A549 (cell line): ENCODE measurements around the gene SLC2A4RG. TPM values are rescaled to one million over a fixed set of nuclear protein-coding genes. Genes with fewer than 3 reads are reported as not detected.

Source experiments
- ATAC-seq, 2 experiments: fragments of 200-7000 bp in 1 of 2; fragments of >200 bp in 1 of 2; cut with Nextera tagmentation in 1 of 2; cut with Tn5 transposase in 1 of 2; 3 replicates each; pipeline versions ENCODE4 v1.8.0 to v1.9.1; 2018 to 2020; ENCODE audit warnings: mild to moderate bottlenecking in 1 of 2, moderate library complexity in 1 of 2
- CTCF ChIA-PET: fragments of 300-600 bp; sonication (Branson Sonifier 250); formaldehyde crosslinking; extraction: SDS; loops from one replicate; lab custom pipeline; 2021; ENCODE audit warnings: antibody characterized with exemption, inconsistent platforms; lab: Yijun Ruan, JAX
- POLR2A ChIA-PET: fragments of 350-600 bp; formaldehyde crosslinking; extraction: SDS; loops from one replicate; lab custom pipeline; 2021; ENCODE audit warnings: antibody characterized with exemption, inconsistent platforms; lab: Yijun Ruan, JAX
- DNase-seq, 2 experiments: peaks; one replicate each; pipeline versions ENCODE4 v3.0.0 to v3.0.0-alpha.2; 2011 to 2016; ENCODE audit warnings: low read depth in 1 of 2, low spot score in 1 of 2
- FAIRE-seq: peaks from 2 replicates; lab custom pipeline; 2011; peaks lifted over from hg19 to GRCh38; lab: Jason Lieb, UNC
- H3K27ac ChIP-seq, 2 experiments: fragments of >200 bp; sonication (Bioruptor Twin); formaldehyde crosslinking; 3 replicates each; pipeline ENCODE4 v1.5.1; 2016 to 2017
- H3K4me1 ChIP-seq: fragments of >200 bp; sonication (Bioruptor Twin); formaldehyde crosslinking; 3 replicates; pipeline ENCODE4 v1.6.1; 2016
- H3K4me2 ChIP-seq: fragments of >200 bp; sonication (Bioruptor Twin); formaldehyde crosslinking; 3 replicates; pipeline ENCODE4 v1.6.1; 2016
- H3K4me3 ChIP-seq: fragments of >200 bp; sonication (Bioruptor Twin); formaldehyde crosslinking; 3 replicates; pipeline ENCODE4 v1.5.1; 2016
- H3K9me3 ChIP-seq: fragments of >200 bp; sonication (Bioruptor Twin); formaldehyde crosslinking; 3 replicates; pipeline ENCODE4 v1.6.1; 2016
- CHD2 ChIP-seq: fragments of 150-350 bp; IDR thresholded peaks from 2 replicates; pipeline ENCODE4 v1.6.1; 2014; ENCODE audit warnings: low read length; ENCODE audit not compliant: partially characterized antibody
- E2F6 ChIP-seq: IDR thresholded peaks from 2 replicates; pipeline ENCODE4 v1.6.1; 2012; ENCODE audit warnings: low read depth, borderline replicate concordance
- EHF ChIP-seq: fragments of 250-450 bp; sonication (Bioruptor Pico); IDR thresholded peaks from 2 replicates; pipeline ENCODE4 v1.5.0; 2020; ENCODE audit warnings: mild to moderate bottlenecking
- EHMT2 ChIP-seq: fragments of 200-600 bp; sonication (generic); IDR thresholded peaks from 2 replicates; pipeline ENCODE4 v1.6.1; 2016; ENCODE audit warnings: antibody characterized with exemption, low read depth, mild to moderate bottlenecking, moderate library complexity
- ESRRA ChIP-seq: fragments of 150-350 bp; IDR thresholded peaks from 2 replicates; pipeline ENCODE4 v1.6.1; 2014; ENCODE audit warnings: mild to moderate bottlenecking, low read length, borderline replicate concordance
- HDAC2 ChIP-seq: fragments of 200-600 bp; sonication (generic); IDR thresholded peaks from 2 replicates; pipeline ENCODE4 v1.6.1; 2016
- HEYL ChIP-seq: fragments of 250-450 bp; sonication (Bioruptor Pico); IDR thresholded peaks from 2 replicates; pipeline ENCODE4 v1.8.0; 2021; ENCODE audit warnings: mild to moderate bottlenecking, moderate library complexity
- HOXB5 ChIP-seq: fragments of 250-450 bp; sonication (Bioruptor Pico); IDR thresholded peaks from 2 replicates; pipeline ENCODE4 v1.5.0; 2020; ENCODE audit warnings: mild to moderate bottlenecking, moderate library complexity
- KDM1A ChIP-seq: fragments of 200-600 bp; sonication (generic); IDR thresholded peaks from 2 replicates; pipeline ENCODE4 v1.6.1; 2016; ENCODE audit warnings: low read depth, mild to moderate bottlenecking
- MAFK ChIP-seq: fragments of 450-650 bp; IDR thresholded peaks from 2 replicates; pipeline ENCODE4 v1.6.1; 2014; ENCODE audit not compliant: partially characterized antibody
- MYC ChIP-seq: IDR thresholded peaks from 2 replicates; pipeline ENCODE4 v1.6.1; 2012; ENCODE audit warnings: mild to moderate bottlenecking, inconsistent platforms, low read length, improper control_type of control experiment, borderline replicate concordance
- NPAS2 ChIP-seq: fragments of 250-450 bp; sonication (Bioruptor Pico); IDR thresholded peaks from 2 replicates; pipeline ENCODE4 v1.8.0; 2022; ENCODE audit warnings: mild to moderate bottlenecking, moderate library complexity, borderline replicate concordance
- RARB ChIP-seq: fragments of 250-450 bp; sonication (Bioruptor Pico); IDR thresholded peaks from 2 replicates; pipeline ENCODE4 v1.8.0; 2021; ENCODE audit warnings: mild to moderate bottlenecking, moderate library complexity
- RNF2 ChIP-seq: fragments of 200-600 bp; sonication (generic); IDR thresholded peaks from 2 replicates; pipeline ENCODE4 v1.6.1; 2016; ENCODE audit warnings: low read depth, mild to moderate bottlenecking, antibody characterized with exemption, moderate library complexity, borderline replicate concordance
- SREBF2 ChIP-seq: fragments of 450-650 bp; IDR thresholded peaks from 2 replicates; pipeline ENCODE4 v1.6.1; 2014; ENCODE audit warnings: mild to moderate bottlenecking, moderate library complexity
- TFCP2L1 ChIP-seq: fragments of 250-450 bp; sonication (Bioruptor Pico); IDR thresholded peaks from 2 replicates; pipeline ENCODE4 v1.5.0; 2021; ENCODE audit warnings: mild to moderate bottlenecking
- TP53 ChIP-seq: fragments of 250-450 bp; sonication (Bioruptor Pico); IDR thresholded peaks from 2 replicates; pipeline ENCODE4 v1.5.0; 2021; ENCODE audit warnings: mild to moderate bottlenecking, moderate library complexity
- WGBS: methylation state at CpG from one replicate; pipeline ENCODE4 v1.1.6; 2017; ENCODE audit errors: missing lambda C conversion rate; 5-methylcytosine and 5-hydroxymethylcytosine counted together
- polyA plus RNA-seq, 4 experiments: library from polyadenylated mRNA; depleted of rRNA in 3 of 4; stranded (reverse); fragments of >200 nt; fragmentation: RNase III in 1 of 4; extraction: RNeasy Plus Mini Kit Qiagen cat#74134 plus additional on column Dnase treatment in 1 of 4; gene quantifications; 2 replicates in 3 of 4; 3 replicates in 1 of 4; pipeline ENCODE4 v1.2.3, GENCODE V29; 2011 to 2017
- TF ChIP-seq, protein P1 (sequence below): fragments of >200 bp; sonication (Bioruptor Twin); formaldehyde crosslinking; IDR thresholded peaks from 3 replicates; pipeline ENCODE4 v1.5.1; 2016
- TF ChIP-seq, protein P2 (sequence below): fragments of >200 bp; sonication (Bioruptor Twin); formaldehyde crosslinking; IDR thresholded peaks from 2 replicates; pipeline ENCODE4 v1.6.1; 2016
- TF ChIP-seq, protein P3 (sequence below): fragments of 250-450 bp; sonication (Bioruptor Pico); IDR thresholded peaks from 2 replicates; pipeline ENCODE4 v1.5.0; 2020; ENCODE audit warnings: low read depth, mild to moderate bottlenecking, moderate library complexity
- TF ChIP-seq, protein P4 (sequence below): fragments of 250-450 bp; sonication (Bioruptor Pico); IDR thresholded peaks from 2 replicates; pipeline ENCODE4 v1.5.0; 2021; ENCODE audit warnings: mild to moderate bottlenecking, moderate library complexity, borderline replicate concordance
- TF ChIP-seq, protein P5 (sequence below): fragments of 200-600 bp; sonication (generic); IDR thresholded peaks from 2 replicates; pipeline ENCODE4 v1.6.1; 2016; ENCODE audit warnings: antibody characterized with exemption, mild to moderate bottlenecking, moderate library complexity

Gene SLC2A4RG
- polyA plus RNA-seq, 2 of the 4 experiments (the other 2 are of a cell fraction) = 28.1 to 64.6 TPM

GRCh38 chr20:63702036-63702665, 37.4 kb upstream of the SLC2A4RG start:
- Histone ChIP-seq H3K4me1 (peaks cover 44% of the 10 kb centered on the region), H3K27ac (peak overlapping the region in 1 of 2 experiments; percentile 94; a peak in 2 of 6 replicates), H3K4me3 (no peak overlapping the region), H3K4me2 (no peak overlapping the region), H3K9me3 (no peaks in the 10 kb centered on the region)
- 94% methylated on average over 15 of the region's 16 CpGs for WGBS
- POLR2A ChIA-PET = interaction anchor here (1.2 kb wide), 1 partner anchor 34 kb away, joined by 3 read pairs; the partner anchor contains the start of gene LIME1
- no peak for FAIRE-seq
- no peak for DNase-seq
- TF ChIP-seq CHD2 = no peak
- no peak for TF ChIP-seq RARB (CRISPR knock-in tag)
- TF ChIP-seq ESRRA = no peak
- TF ChIP-seq RNF2 = no peak
- TF ChIP-seq HDAC2 = no peak
- TF ChIP-seq NPAS2 = no peak
- no peak for TF ChIP-seq EHMT2
- CTCF ChIA-PET = interaction anchor here (0.7 to 2.1 kb wide), 4 partner anchors 80 to 272 kb away, joined by 3 to 7 read pairs (median 4); partner anchors contain the start of gene PTK6
- no peak for ATAC-seq

GRCh38 chr20:63702751-63703470, 36.7 kb upstream of the SLC2A4RG start:
- ATAC-seq = no peak
- H3K4me1 ChIP-seq = peaks cover 38% of the 10 kb centered on the region
- FAIRE-seq = no peak
- H3K4me2 ChIP-seq = no peak overlapping the region
- no peak overlapping the region for H3K4me3 ChIP-seq
- H3K27ac ChIP-seq = no peak overlapping the region
- ChIA-PET CTCF (interaction anchor here (1.2 to 2.1 kb wide), 4 partner anchors 11 to 271 kb away, joined by 3 to 7 read pairs (median 6); partner anchors contain the start of gene PTK6), POLR2A (interaction anchor here (1.2 kb wide), 1 partner anchor 34 kb away, joined by 3 read pairs; the partner anchor contains the start of gene LIME1)
- no peak for TF ChIP-seq HEYL (CRISPR knock-in tag)
- DNase-seq = no peak
- 81% methylated on average over 10 of the region's 13 CpGs for WGBS
- H3K9me3 ChIP-seq = no peaks in the 10 kb centered on the region

DNA sequence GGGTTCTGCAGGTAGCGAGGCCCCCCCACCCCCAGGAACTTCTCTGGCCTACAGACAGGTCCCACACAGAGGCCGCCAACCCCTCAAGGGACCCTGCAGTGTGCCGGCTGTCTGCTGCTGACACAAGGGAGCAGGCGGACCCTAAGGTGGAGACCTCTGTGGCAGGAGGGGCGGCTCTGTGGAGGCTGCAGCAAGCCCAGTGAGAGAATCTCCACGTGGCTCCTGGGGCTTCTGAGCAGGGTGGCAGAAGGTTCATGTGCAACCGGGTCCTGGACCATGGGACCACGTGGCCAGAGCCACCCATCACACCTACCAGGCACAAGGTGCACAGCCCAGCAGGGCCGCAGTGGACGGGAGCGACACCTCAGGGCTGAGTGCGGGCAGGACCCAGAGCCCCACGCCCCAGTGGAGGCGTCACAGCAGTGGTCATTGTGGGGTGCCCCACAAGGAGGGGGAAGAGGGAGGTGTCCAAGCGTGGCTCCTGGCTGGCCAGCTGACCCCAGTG, 36.1 kb upstream of the SLC2A4RG start:
- H3K4me2 ChIP-seq = no peak overlapping the region
- no peak for ATAC-seq
- POLR2A ChIA-PET = interaction anchor here (1.2 kb wide), 1 partner anchor 33 kb away, joined by 3 read pairs; the partner anchor contains the start of gene LIME1
- no peak for DNase-seq
- FAIRE-seq = no peak
- WGBS = 85% methylated on average over 4 of the region's 15 CpGs
- peaks cover 32% of the 10 kb centered on the region for H3K4me1 ChIP-seq
- no peak overlapping the region for H3K27ac ChIP-seq
- CTCF ChIA-PET = interaction anchor here (0.7 to 1.6 kb wide), 3 partner anchors 12 to 271 kb away, joined by 3 to 7 read pairs (median 4); no protein-coding TSS in a partner anchor
- no peak overlapping the region for H3K4me3 ChIP-seq
- no peaks in the 10 kb centered on the region for H3K9me3 ChIP-seq
- TF ChIP-seq, protein P1, sequence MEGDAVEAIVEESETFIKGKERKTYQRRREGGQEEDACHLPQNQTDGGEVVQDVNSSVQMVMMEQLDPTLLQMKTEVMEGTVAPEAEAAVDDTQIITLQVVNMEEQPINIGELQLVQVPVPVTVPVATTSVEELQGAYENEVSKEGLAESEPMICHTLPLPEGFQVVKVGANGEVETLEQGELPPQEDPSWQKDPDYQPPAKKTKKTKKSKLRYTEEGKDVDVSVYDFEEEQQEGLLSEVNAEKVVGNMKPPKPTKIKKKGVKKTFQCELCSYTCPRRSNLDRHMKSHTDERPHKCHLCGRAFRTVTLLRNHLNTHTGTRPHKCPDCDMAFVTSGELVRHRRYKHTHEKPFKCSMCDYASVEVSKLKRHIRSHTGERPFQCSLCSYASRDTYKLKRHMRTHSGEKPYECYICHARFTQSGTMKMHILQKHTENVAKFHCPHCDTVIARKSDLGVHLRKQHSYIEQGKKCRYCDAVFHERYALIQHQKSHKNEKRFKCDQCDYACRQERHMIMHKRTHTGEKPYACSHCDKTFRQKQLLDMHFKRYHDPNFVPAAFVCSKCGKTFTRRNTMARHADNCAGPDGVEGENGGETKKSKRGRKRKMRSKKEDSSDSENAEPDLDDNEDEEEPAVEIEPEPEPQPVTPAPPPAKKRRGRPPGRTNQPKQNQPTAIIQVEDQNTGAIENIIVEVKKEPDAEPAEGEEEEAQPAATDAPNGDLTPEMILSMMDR = no peak
- TF ChIP-seq, protein P2, sequence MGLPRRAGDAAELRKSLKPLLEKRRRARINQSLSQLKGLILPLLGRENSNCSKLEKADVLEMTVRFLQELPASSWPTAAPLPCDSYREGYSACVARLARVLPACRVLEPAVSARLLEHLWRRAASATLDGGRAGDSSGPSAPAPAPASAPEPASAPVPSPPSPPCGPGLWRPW = no peak
- TF ChIP-seq EHF (CRISPR knock-in tag) (no peak), HOXB5 (no peak), SREBF2 (no peak), TP53 (CRISPR knock-in tag) (no peak), E2F6 (no peak), KDM1A (no peak), MYC (no peak), TFCP2L1 (CRISPR knock-in tag) (no peak), MAFK (no peak)
- TF ChIP-seq, protein P3, sequence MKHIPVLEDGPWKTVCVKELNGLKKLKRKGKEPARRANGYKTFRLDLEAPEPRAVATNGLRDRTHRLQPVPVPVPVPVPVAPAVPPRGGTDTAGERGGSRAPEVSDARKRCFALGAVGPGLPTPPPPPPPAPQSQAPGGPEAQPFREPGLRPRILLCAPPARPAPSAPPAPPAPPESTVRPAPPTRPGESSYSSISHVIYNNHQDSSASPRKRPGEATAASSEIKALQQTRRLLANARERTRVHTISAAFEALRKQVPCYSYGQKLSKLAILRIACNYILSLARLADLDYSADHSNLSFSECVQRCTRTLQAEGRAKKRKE (CRISPR knock-in tag) = no peak
- TF ChIP-seq, protein P4, sequence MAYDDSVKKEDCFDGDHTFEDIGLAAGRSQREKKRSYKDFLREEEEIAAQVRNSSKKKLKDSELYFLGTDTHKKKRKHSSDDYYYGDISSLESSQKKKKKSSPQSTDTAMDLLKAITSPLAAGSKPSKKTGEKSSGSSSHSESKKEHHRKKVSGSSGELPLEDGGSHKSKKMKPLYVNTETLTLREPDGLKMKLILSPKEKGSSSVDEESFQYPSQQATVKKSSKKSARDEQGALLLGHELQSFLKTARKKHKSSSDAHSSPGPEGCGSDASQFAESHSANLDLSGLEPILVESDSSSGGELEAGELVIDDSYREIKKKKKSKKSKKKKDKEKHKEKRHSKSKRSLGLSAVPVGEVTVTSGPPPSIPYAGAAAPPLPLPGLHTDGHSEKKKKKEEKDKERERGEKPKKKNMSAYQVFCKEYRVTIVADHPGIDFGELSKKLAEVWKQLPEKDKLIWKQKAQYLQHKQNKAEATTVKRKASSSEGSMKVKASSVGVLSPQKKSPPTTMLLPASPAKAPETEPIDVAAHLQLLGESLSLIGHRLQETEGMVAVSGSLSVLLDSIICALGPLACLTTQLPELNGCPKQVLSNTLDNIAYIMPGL (CRISPR knock-in tag) = no peak
- TF ChIP-seq, protein P5, sequence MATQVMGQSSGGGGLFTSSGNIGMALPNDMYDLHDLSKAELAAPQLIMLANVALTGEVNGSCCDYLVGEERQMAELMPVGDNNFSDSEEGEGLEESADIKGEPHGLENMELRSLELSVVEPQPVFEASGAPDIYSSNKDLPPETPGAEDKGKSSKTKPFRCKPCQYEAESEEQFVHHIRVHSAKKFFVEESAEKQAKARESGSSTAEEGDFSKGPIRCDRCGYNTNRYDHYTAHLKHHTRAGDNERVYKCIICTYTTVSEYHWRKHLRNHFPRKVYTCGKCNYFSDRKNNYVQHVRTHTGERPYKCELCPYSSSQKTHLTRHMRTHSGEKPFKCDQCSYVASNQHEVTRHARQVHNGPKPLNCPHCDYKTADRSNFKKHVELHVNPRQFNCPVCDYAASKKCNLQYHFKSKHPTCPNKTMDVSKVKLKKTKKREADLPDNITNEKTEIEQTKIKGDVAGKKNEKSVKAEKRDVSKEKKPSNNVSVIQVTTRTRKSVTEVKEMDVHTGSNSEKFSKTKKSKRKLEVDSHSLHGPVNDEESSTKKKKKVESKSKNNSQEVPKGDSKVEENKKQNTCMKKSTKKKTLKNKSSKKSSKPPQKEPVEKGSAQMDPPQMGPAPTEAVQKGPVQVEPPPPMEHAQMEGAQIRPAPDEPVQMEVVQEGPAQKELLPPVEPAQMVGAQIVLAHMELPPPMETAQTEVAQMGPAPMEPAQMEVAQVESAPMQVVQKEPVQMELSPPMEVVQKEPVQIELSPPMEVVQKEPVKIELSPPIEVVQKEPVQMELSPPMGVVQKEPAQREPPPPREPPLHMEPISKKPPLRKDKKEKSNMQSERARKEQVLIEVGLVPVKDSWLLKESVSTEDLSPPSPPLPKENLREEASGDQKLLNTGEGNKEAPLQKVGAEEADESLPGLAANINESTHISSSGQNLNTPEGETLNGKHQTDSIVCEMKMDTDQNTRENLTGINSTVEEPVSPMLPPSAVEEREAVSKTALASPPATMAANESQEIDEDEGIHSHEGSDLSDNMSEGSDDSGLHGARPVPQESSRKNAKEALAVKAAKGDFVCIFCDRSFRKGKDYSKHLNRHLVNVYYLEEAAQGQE = no peak
